Activated CD4-positive, CD25-positive, alpha-beta regulatory T cell treated with anti-CD3 and anti-CD28 coated beads, Interleukin-2, amount 50 U/mL, for 72 hours (primary cell): Measurements from ENCODE around the gene TIMP2.
"Not testable (repeated sequence)": the region's sequence is repeated elsewhere in the genome, so short reads cannot be mapped to it uniquely, and the experiment has no call there.

Source experiments
- DNase-seq: peaks from one replicate; pipeline ENCODE4 v3.0.0; 2021

TIMP2 gene

GRCh38 chr17:78884876-78885667, 40.1 kb downstream of the TIMP2 start:
- DNase-seq = no peak

- DNase-seq = no peak
Observed at GRCh38 chr17:78884148-78884825, 40.9 kb downstream of the TIMP2 start.

GRCh38 chr17:78883533-78884131, 41.6 kb downstream of the TIMP2 start:
- DNase-seq = no peak

GRCh38 chr17:78883089-78883532, 42.1 kb downstream of the TIMP2 start:
- DNase-seq = no peak

GRCh38 chr17:78882540-78883088, 42.6 kb downstream of the TIMP2 start:
- no peak for DNase-seq

- DNase-seq = no peak
Observed at GRCh38 chr17:78879635-78880186, 45.5 kb downstream of the TIMP2 start.

GRCh38 chr17:78878871-78879527, 46.2 kb downstream of the TIMP2 start:
- DNase-seq = no peak

GRCh38 chr17:78878261-78878660, 46.9 kb downstream of the TIMP2 start:
- DNase-seq = no peak

- DNase-seq = not testable (repeated sequence)
Observed at GRCh38 chr17:78876954-78877517, 48.2 kb downstream of the TIMP2 start.

- DNase-seq = no peak
Observed at GRCh38 chr17:78876094-78876597, 49.0 kb downstream of the TIMP2 start.

- DNase-seq = no peak
Observed at GRCh38 chr17:78875363-78876093, 49.7 kb downstream of the TIMP2 start.

GRCh38 chr17:78873519-78874340, 51.5 kb downstream of the TIMP2 start:
- no peak for DNase-seq

GRCh38 chr17:78872486-78872885, 52.7 kb downstream of the TIMP2 start:
- DNase-seq = no peak

- DNase-seq = no peak
Observed at GRCh38 chr17:78870621-78871020, 54.6 kb downstream of the TIMP2 start.

- no peak for DNase-seq
Observed at GRCh38 chr17:78868391-78868790, 56.8 kb downstream of the TIMP2 start.

GRCh38 chr17:78867046-78867445, 58.1 kb downstream of the TIMP2 start:
- DNase-seq = not testable (repeated sequence)

- DNase-seq = peak; percentile 74
Observed at GRCh38 chr17:78865682-78866390, 59.4 kb downstream of the TIMP2 start.

GRCh38 chr17:78864117-78864516, 61.1 kb downstream of the TIMP2 start:
- no peak for DNase-seq

- no peak for DNase-seq
Observed at GRCh38 chr17:78862073-78863023, 62.8 kb downstream of the TIMP2 start.
